Activated CD4-positive, alpha-beta T cell treated with anti-CD3 and anti-CD28 coated beads, Interleukin-2, Interleukin-4, amounts not matched to agents 100 ng/mL and 50 ng/mL, durations not matched to agents 16 hours and 8 hours (primary cell): ENCODE results near the gene ZBED2.
"Not testable (repeated sequence)": the region's sequence is repeated elsewhere in the genome, so short reads cannot be mapped to it uniquely, and the experiment has no call there.

ENCODE experiments used
- DNase-seq: peaks from one replicate; pipeline ENCODE4 v3.0.0-alpha.2; 2020; ENCODE audit warnings: low spot score

The ZBED2 gene, protein sequence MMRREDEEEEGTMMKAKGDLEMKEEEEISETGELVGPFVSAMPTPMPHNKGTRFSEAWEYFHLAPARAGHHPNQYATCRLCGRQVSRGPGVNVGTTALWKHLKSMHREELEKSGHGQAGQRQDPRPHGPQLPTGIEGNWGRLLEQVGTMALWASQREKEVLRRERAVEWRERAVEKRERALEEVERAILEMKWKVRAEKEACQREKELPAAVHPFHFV

DNA sequence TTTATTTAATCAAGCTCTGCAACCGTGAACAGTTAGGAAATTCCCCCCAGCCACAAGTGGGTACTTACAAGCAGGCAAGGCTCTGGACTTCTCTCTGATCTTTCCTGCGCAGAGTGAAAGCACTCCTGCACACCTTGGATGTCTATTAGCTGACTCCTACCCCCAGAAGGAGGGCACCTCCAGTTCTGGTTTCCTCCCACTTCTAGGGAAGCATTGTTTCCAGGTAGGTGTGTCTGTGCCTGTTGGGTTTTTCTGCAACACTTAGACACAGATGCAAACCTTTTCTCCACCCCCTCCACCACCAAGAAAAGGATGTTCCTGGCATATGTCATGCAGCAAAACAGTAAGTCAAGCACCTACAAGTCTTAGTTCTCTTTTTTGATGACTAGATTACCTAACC is at the start of gene ZBED2:
ZBED2 (minus strand) TSS at position 115 of the 400 bp plus-strand sequence. CDS start 1,145 bp downstream, outside the sequence.
- DNase-seq = peak; percentile 78

DNA sequence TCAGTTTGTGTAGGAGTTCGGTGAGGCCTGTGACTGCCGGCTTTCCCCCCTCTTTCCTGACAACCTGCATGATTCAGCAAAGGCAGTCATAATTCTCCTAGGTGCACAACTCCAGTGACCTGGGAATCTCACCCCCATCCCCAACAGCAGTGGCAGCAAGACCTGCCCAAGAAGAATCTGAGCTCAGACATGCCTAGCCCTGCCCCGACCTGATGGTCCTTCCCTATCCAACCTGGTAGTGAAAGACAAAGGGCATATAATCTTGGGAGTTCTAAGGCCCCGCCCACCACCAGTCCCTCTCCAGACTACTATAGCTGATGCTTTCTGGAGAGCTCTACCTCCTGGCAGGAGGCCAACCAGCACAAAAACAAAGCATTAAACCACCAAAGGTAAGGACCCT is 44.2 kb upstream of the ZBED2 start:
- no peak for DNase-seq

DNA sequence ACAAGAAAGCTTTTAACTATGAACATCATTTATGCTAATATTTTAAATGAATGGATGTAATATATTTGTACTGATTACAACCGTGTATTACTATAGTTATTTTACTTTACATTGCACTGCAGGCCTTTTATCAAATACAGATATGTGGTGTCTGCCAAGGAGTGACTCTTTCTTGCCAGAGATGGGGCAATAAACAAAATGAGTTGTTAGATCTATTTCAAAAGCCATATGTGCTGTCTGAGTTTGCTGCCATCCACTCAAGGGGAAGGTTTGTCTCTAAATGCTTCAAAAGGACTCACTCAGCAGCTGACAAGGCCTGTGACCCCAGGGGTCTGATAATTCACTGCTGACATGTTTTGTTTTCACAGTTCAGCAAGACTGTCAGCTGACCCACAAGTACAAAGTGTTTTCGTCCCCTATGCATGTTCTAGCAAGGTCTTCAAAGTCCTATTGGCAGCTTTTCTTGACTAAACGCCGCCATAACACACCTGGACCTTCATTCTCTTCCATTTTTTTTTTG is 41.3 kb upstream of the ZBED2 start:
- DNase-seq = no peak

DNA sequence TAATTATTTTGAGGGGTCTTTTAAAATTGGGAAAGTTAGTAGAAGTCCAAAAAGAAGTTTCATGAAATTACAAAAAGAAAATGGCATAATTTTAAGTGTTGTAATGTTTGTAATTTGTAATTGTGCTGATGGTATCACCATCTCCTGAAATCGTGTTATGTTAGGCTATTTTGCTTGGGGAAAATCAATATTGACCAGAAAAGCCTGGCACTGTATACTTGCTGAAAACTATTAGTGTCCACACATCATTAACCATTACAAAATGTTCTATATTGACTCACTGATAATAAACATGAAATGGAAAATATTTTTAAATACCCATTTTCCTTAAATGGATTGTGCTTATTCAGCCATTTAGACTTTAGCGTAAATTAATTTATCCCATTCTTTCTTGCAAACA is 40.3 kb upstream of the ZBED2 start:
- DNase-seq = no peak

DNA sequence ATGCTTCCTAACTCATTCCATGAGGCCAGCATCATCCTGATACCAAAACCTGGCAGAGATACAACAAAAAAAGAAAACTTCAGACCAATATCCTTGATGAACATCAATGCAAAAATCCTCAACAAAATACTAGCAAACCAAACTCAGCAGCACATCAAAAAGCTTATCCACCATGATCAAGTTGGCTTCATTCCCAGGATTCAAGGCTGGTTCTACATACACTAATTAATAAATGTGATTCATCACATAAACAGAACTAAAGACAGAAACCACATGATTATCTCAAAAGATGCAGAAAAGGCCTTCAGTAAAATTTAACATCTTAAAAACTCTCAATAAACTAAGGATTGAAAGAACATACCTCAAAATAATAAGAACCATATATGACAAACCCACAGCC is 35.5 kb upstream of the ZBED2 start:
- DNase-seq = not testable (repeated sequence)

DNA sequence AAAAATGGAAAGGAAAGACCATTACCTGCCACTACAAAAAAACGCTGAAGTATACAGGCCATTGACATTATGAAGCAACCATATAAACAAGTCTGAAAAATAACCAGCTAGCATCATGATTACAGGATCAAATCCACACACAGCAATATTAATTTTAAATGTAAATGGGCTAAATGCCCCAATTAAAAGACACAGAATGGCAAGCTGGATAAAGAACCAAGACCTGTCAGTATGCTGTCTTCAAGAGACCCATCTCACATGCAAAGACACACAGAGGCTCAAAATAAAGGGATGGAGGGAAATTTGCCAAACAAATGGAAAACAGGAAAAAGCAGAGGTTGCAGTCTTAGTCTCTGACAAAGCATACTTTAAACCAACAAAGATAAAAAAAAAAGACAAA is 33.9 kb upstream of the ZBED2 start:
- not testable (repeated sequence) for DNase-seq

DNA sequence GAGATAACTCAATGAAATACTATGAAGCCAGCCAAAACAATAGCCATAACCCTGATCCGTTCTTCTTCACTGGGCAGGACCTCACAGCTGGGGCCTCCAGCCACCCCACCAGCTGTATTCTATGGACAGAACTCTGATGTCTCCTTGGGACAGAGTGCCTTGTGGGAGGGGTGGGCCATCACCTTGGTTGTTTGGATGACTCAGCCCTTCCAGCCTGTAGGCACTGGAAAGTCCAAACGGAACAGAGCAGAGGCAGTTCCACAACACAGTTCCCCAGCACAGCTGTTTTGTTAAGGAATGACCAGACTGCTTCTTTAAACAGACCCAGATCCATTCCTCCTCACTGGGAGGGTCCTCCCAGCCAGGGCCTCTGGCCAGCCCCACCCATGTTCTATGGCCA is 31.9 kb upstream of the ZBED2 start:
- no peak for DNase-seq

DNA sequence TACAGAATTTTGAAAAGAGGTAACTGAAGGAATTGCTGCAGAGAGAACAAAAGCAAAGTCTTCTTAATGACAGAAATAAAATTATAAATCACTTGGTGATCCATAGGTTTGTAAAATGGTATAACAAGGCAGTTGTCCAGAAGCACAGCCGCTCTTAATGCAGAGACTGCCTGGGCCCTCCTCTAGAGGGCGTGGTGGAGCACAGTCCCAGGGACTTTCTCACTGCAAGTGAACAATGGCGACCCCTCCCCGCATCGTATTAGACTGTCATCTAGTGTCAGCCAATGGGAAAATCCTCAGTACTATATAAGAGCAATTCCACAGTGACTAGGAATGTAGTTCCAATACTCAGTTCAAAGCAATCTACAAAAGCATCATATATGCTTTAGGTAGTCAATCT is 26.4 kb upstream of the ZBED2 start:
- no peak for DNase-seq

DNA sequence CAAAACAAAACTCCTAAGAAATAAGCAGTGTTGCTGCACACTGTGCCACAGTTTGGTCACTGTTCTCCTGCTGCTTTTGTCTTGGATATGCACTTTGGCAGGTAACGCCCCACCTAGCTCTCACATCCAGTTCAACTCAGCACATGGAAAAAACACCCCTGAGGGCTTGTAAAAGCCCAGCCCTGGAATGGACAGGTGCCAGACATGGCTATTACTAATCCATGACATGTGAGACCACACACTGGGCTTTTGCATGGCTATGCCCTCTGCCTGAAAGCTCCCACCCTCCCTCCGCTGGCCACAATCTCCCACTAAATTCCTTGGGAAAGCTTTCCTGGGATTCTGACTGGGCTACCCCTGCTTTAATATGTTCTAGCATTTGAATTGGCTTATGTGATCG is 24.7 kb upstream of the ZBED2 start:
- no peak for DNase-seq

DNA sequence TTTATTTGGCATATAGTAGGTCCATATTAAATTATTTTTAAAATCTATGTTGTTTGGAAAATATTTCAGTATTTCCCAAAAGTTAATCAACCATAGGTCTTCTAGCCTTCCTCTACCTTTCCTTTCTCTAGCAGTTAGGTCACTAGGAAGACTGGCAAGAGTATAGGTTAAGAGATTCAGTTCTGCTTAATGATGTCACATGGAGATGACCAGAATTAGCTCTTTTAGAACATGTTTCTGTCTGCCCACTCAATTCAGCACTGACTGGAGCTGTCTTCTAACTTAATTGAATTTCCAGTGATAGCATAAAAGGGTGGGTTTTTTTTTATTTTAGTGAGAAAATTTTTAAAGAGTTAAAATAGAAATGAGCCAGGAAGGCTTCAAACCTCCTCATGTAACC is 23.8 kb upstream of the ZBED2 start:
- no peak for DNase-seq

DNA sequence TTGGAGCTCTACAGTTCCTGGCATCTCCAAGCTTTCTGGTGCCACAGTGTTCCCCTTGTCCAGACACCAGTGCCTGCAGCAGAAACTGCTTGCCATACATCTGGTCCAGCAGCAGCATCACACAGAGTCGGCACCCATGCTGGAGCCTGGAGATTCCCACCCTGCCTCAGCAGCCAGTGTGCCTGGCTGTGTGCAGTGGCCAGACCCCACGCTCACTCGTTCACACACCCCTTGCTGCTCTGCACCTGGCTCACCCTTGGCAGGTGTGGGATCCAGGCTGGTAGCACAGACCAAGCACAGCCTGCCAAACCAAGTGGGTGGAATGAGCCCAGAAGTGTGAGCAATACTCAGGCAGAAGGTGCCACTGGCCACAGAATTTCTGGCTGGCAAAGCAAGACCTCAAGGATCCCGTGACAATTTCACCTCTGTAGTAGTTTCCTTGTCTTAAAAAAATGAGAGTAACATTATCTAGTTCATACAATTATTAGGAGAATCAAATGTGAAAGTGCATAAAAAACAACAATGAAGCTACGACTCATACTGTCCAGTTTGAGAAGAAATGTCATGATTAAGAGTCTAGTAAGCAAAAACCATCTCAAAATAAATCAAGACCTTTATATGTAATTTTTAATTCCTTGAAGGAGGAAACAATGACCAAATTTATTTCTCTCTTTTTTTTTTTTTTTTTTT is 22.9 kb upstream of the ZBED2 start:
- no peak for DNase-seq

DNA sequence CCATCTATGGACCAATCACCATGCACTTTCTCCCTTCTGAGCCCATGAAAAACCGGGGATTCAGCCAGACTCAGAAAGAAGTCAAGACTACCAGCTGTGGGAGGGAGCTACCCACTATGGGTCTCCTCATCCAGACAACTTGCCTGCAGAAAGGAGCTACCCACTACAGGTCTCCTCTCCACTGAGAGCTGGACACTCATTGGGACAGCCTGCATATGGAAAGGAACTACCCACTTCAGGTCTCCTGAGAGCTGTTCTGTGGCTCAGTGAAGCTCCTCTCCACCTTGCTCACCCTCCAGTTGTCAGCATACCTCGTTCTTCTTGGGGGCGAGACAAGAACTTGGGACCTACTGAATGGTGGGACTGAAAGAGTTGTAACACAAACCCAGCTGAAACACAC is 22.3 kb upstream of the ZBED2 start:
- no peak for DNase-seq

DNA sequence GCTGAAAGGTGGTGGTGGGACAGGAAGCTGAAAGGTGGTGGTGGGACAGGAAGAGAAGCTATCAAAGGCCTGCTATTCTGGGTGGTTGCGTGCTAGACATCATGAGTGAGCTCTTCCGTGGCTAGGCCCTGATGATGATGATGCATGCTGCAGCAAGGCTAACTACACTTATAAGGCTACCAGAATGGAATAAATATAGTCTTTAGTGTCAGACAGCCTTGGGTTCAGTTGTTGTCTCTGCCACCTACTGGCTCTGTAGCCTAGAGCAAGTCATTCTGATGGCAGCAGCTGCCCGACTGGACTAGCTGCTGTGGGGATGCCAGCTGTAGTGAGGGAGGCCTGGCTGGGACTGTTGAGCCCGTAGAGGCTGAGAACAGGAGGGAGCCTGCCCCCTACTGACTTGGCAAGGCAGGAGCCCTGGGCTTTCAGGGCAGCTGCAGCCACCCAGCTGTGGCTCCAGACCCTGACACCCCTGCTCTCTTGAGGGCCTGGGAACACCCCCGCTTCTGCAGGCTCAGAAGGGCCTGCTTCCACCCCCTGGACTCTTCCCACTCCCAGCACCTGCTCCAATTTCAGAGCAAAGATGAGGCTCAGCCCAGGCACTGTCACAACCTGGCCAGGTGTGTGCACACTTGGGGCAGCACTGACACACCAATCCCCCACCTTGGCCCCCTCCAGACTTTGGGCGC is 21.4 kb upstream of the ZBED2 start:
- peak; percentile 79 for DNase-seq

DNA sequence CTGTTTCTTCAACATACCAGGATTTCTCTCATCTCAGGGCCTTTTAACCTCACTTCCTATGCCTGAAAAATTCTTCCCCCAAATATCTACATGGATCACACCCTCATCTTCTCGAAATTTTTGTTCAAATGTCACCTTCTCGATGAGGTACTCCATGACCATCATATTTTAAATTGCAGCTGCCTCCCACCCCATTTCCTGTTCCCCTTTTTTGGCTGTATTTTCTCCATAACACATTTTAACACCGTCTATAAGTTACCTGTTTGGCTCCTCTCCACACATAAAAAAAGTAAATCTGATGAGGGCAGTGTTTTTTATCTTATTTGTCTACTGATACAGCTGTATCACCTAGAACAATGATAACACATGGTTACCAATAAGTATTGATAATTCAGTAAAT is 20.7 kb upstream of the ZBED2 start:
- DNase-seq = no peak

DNA sequence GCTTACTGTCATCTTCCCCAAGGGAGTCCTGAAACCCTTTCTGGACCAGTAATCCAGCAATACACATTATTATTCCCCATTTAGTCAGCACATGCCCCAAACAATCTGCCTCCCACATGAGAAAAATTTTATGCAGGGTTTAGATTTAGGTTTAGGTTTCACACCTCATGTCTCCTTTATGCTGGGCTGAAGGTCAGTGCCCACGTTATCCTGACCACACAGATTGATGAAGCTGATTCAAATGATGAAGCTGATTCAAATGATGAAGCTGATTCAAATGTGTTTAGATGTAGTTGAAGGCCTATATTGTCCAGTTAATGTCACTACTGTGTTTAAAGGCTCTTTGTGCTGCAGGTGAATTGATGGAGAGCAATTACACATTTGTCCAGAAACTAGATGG is 18.1 kb upstream of the ZBED2 start:
- DNase-seq = peak; percentile 48

DNA sequence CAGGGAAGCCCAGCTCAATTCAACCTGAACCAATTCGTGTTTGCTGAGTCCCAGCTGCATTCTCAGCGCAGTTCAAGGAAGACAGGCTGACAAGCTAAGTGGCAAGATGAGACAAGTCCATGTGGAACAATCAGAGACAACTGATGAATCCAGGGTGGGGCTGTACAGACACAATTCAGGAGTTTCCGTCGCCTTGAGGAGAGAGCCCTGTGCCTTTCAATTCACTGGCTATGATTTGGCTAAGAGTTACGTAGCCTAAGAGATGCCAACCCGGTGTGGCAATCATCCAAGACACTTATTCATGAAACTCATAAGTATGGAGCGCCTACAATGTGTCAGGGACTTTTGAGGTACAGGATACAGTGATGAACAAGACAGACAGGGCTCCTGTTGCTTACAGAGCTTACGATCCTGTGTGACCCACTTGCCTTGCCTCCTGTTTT is 15.5 kb upstream of the ZBED2 start:
- DNase-seq = peak; percentile 48

DNA sequence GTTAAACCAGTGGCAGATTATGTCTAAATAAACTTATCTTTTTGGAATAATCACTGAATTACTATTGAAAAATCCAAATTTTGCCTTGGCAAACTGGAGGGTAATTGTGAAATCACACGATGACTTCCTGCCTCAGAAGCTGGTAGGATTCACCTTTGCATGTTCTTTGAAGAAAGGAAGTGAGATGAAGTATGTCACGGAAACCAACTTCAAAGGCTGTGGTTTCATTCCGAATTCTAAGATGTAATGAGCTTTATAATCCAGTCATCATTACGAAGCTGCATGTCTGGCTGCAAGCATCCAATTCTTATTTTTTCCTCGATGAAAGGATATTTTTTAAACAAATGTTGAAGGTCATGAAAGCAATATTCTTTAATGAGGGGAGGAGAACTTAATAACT is 15.0 kb upstream of the ZBED2 start:
- peak; percentile 90 for DNase-seq

DNA sequence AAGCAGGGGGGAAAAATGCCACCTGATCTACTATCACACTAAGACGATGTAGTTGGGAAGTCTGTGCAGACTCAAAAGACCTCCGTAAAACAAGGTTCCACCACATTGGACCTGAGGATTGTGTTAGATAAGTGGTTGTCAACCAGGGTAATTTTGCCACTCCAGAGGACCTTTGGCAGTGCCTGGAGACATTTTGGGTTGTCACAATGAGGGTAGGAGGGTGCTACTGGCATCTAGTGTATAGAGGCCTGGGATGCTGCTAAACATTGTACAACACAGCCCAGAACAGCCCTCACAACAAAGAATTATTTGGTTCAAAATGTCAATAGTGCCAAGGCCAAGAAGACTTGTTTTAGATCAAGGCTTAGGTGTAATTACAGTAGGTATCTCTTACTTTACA is 14.6 kb upstream of the ZBED2 start:
- DNase-seq = no peak

DNA sequence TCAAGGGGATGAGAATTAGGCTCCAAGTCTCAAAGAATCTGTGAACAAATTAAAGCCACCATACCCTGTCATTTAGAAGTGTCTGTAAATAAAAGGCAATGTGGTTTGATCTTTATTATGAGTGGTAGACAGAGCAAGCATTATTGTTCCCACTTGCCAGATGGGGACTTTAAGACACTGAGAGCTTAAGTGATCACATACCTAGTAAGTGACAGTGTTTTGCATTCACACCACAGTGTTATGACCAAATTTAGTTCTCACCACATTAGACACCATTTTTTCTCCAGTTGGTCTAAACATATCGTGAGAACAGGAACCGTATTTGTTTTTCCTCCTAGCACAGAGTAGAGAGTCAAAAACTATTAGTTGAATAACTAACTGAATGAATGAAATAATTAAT is 13.2 kb upstream of the ZBED2 start:
- peak; percentile 48 for DNase-seq

DNA sequence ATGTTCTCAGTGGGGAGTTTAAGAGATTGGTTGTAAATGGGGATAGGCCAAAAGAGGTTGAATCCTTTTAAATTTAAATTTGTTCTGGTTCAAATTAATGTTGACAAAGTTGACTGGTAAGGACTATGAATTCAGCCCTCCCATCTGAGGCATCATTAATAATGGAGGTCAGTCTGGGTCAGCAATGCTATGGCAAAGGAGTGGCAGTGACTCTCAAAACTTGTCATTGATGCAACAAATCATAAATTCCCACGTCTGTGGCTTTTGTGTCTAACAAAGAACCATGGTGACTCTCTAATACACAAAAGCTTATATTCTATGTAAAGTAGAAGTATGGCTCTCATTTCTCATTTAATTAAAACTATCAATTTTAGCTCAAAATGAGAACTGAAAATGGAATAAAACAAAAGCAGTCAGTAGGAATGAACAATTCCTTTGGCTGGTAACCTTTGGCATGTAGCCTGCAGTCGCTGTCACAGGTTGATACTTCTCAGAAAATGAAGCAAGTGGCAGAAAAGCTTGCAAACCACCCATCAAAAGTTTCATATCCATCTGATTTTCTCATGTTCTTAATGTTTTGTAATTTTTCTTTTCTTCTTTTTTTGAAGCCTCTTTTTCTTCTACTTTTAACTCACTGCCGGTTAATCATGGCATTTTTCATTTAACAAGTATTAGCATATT is 12.2 kb upstream of the ZBED2 start:
- peak; percentile 44 for DNase-seq

DNA sequence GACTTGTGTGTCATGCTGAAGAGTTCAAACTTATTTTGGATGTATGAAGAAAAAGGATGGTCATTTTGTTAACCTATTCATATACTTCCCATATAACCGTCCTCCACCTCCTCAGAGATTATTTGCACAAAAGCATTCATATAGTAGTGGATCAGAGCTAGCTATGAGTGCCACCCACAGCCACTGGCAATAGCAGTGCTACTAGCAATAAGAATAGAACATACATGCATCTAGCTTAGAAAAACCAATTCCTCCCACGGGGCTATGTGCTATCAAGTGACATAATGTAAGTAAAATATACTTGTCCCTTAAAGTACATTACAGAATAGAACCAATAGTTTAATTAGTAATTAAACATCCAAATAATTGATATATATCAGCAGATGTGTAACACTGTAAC is 10.3 kb upstream of the ZBED2 start:
- no peak for DNase-seq

DNA sequence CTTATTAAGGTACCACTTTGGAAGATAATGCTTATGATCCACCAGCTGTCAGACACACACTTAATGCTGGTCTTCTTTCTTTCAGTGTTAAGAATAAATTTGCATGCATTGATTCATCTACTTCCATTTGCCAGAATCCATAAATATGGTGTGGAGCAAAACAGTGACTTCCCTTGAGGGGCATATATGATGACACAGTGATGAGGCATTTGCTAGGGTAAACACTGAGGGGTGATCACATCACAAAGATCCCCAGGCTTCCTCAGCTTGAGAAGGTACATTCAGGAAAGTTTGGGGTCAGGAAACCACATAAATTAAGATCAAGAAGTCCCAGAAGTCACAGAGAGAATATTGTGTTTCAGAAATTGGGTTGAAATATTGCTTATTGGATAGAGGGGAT is 9.9 kb upstream of the ZBED2 start:
- DNase-seq = peak; percentile 46

DNA sequence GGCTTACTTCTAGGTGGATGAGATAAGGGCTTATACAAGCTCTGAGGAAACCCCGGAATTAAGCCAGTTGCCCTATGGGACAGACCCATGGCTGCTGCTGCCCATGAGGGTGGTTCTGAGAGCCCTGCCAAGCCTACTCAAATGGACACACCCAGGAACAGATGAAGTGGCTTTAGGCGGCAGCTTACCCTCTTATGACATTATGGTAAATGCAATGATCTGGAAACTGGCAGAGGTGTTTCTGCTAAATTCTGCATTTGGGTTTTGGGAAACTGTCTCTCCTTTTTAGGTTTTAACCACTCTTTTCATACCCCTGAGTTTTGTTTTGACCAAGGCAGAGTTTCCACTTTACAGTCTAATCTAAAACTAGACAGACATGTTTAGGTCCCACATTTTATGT is 9.0 kb upstream of the ZBED2 start:
- DNase-seq = peak; percentile 85
